MCF 10A (cell line): ENCODE data around the gene ELFN2. TPM values are rescaled to one million over a fixed set of nuclear protein-coding genes. Genes with fewer than 3 reads are reported as not detected.

Source experiments
- BruUV-seq: library from RNA; stranded (reverse); fragments of 400-500 nt; replicated peaks from 2 replicates; lab custom pipeline; 2021; lab: Mats Ljungman, UMichigan
- CTCF ChIA-PET: fragments of 300-600 bp; sonication (Branson Sonifier 250); formaldehyde crosslinking; extraction: SDS; loops from one replicate; lab custom pipeline; 2021; ENCODE audit warnings: antibody characterized with exemption, inconsistent platforms; lab: Yijun Ruan, JAX
- POLR2A ChIA-PET: fragments of 300-600, 350-650 bp; sonication (Branson Sonifier 250); formaldehyde crosslinking; extraction: SDS; loops from one replicate; lab custom pipeline; 2020; ENCODE audit warnings: antibody characterized with exemption, inconsistent platforms; lab: Yijun Ruan, JAX
- DNase-seq: peaks from one replicate; pipeline ENCODE4 v3.0.0-alpha.2; 2018; ENCODE audit not compliant: unreplicated experiment
- H3K27ac Mint-ChIP-seq: one replicate; pipeline ENCODE4 v1.8.0; 2022; ENCODE audit warnings: mild to moderate bottlenecking, low read depth, mixed read lengths; ENCODE audit not compliant: unreplicated experiment
- H3K27me3 Mint-ChIP-seq: one replicate; pipeline ENCODE4 v1.8.0; 2022; ENCODE audit warnings: mixed read lengths; ENCODE audit not compliant: insufficient read depth, unreplicated experiment
- H3K36me3 Mint-ChIP-seq: one replicate; pipeline ENCODE4 v1.8.0; 2022; ENCODE audit warnings: mild to moderate bottlenecking, moderate library complexity, mixed read lengths; ENCODE audit not compliant: insufficient read depth, unreplicated experiment
- H3K4me1 Mint-ChIP-seq: one replicate; pipeline ENCODE4 v1.8.0; 2022; ENCODE audit warnings: mixed read lengths; ENCODE audit not compliant: insufficient read depth, unreplicated experiment
- H3K4me3 Mint-ChIP-seq: one replicate; pipeline ENCODE4 v1.8.0; 2022; ENCODE audit warnings: mild to moderate bottlenecking, moderate library complexity, mixed read lengths; ENCODE audit not compliant: unreplicated experiment
- H3K9me3 Mint-ChIP-seq: one replicate; pipeline ENCODE4 v1.8.0; 2022; ENCODE audit warnings: mixed read lengths; ENCODE audit not compliant: unreplicated experiment
- intact Hi-C: fragments of 100-400 bp; cut with micrococcal nuclease; formaldehyde crosslinking; loops from 2 replicates; pipeline ENCODE4 v1.14.1; 2022
- total RNA-seq: library from RNA; stranded (reverse); gene quantifications from 2 replicates; pipeline ENCODE4 v1.2.3, GENCODE V29; 2022
- TF ChIP-seq, protein P1 (sequence below): fragments of 200-600 bp; IDR thresholded peaks from one replicate; pipeline ENCODE4 v1.8.0; 2022; ENCODE audit warnings: antibody characterized with exemption, mild to moderate bottlenecking; ENCODE audit not compliant: unreplicated experiment

Gene ELFN2
- total RNA-seq, 1 experiment from 2014 or later = 4.2 TPM

DNA sequence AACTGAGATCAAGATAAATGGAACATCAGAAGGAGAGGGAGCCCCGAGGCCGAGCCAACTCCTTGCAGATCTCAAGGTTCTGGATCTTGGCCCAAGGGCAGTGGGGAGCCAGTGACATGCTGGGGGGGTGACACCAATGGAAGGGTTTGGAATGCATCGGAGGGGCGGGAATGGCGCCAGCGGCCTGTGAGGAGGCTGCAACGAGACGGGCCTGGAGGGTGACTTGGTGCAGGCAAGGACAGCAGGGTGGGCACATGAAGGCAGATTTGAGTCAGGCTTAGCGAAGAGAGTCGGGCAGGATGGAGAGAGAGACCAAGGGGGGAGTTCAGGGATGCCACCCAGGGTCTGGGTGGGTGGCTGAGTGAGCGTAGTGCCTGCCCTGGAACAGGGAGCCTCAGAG is 23.2 kb downstream of the ELFN2 start:
- Mint-ChIP-seq H3K36me3 (no peaks in the 10 kb centered on the region), H3K4me1 (peaks cover 7% of the 10 kb centered on the region), H3K9me3 (no peaks in the 10 kb centered on the region), H3K4me3 (no peak overlapping the region), H3K27me3 (no peaks in the 10 kb centered on the region), H3K27ac (no peak overlapping the region)
- no TSS peak for BruUV-seq
- TF ChIP-seq, protein P1, sequence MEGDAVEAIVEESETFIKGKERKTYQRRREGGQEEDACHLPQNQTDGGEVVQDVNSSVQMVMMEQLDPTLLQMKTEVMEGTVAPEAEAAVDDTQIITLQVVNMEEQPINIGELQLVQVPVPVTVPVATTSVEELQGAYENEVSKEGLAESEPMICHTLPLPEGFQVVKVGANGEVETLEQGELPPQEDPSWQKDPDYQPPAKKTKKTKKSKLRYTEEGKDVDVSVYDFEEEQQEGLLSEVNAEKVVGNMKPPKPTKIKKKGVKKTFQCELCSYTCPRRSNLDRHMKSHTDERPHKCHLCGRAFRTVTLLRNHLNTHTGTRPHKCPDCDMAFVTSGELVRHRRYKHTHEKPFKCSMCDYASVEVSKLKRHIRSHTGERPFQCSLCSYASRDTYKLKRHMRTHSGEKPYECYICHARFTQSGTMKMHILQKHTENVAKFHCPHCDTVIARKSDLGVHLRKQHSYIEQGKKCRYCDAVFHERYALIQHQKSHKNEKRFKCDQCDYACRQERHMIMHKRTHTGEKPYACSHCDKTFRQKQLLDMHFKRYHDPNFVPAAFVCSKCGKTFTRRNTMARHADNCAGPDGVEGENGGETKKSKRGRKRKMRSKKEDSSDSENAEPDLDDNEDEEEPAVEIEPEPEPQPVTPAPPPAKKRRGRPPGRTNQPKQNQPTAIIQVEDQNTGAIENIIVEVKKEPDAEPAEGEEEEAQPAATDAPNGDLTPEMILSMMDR = no peak
- no peak for DNase-seq
- ChIA-PET POLR2A (no interaction called here), CTCF (no interaction called here)
- intact Hi-C loops = no loop called here

DNA sequence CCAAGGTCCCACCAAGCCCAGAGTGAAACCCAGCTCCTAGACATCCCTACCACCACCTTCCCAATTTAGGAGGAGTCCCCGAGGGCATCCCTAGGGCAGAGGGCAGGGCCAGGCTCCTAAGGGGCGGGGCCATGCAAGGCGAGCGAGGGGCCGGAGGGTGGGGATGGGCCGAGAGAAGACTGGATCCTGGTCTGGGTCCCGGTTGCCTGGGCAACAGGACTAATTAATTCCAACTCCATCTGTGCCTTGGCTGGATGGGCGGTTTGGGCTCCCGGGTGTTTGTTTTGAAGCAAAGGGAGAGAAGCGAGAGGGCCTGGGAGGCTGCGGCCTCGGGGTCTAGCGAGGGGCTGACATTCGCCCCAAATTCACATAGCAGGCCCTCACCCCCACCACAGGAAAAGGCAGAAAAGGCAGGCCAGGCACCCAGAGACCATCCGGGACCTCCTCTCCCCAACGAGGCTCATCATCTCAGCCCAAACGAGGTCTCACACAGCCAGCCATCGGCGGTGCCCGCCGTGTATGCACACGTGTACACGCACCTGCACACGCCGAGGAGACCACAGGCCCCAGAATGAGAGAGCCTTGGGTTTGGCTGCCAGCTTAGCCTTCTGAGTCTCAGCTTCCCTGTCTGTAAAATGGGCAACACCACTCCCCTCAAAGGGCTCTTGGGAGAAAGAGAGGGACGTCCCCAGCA is 23.9 kb downstream of the ELFN2 start:
- no peaks in the 10 kb centered on the region for H3K9me3 Mint-ChIP-seq
- BruUV-seq = no TSS peak
- H3K36me3 Mint-ChIP-seq = no peaks in the 10 kb centered on the region
- H3K4me3 Mint-ChIP-seq = no peak overlapping the region
- ChIA-PET CTCF (interaction anchor here (0.9 kb wide), 1 partner anchor 144 kb away, joined by 4 read pairs; no protein-coding TSS in a partner anchor), POLR2A (no interaction called here)
- intact Hi-C loops = no loop called here
- no peak for DNase-seq
- peaks cover 7% of the 10 kb centered on the region for H3K4me1 Mint-ChIP-seq
- H3K27ac Mint-ChIP-seq = no peak overlapping the region
- TF ChIP-seq, protein P1 = no peak
- no peaks in the 10 kb centered on the region for H3K27me3 Mint-ChIP-seq

DNA sequence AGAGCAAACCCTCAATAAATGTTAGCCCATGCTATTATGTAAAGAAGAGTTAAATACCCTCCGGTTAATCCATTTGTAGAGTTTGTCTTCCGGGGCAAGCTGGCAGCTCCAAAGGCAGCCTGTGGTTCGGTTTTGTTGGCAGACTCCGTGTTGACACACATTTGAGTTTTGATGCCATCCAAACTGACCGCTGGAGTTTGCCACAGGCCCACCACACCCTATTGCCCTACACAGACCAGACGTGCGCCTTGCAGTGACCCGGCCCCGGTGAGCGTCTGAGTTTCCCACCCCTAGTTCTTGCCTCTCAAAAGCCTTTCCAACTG is 25.1 kb downstream of the ELFN2 start:
- Mint-ChIP-seq H3K4me1 (peaks cover 7% of the 10 kb centered on the region), H3K36me3 (no peaks in the 10 kb centered on the region), H3K4me3 (no peak overlapping the region), H3K9me3 (no peaks in the 10 kb centered on the region), H3K27ac (no peak overlapping the region), H3K27me3 (no peaks in the 10 kb centered on the region)
- intact Hi-C loops = no loop called here
- no peak for DNase-seq
- BruUV-seq = no TSS peak
- POLR2A ChIA-PET = interaction anchor here (0.6 kb wide), 2 partner anchors 277 to 835 kb away, joined by 3 read pairs; no protein-coding TSS in a partner anchor
- TF ChIP-seq, protein P1 = no peak
- CTCF ChIA-PET = interaction anchor here (0.7 kb wide), 1 partner anchor 580 kb away, joined by 4 read pairs; no protein-coding TSS in a partner anchor

DNA sequence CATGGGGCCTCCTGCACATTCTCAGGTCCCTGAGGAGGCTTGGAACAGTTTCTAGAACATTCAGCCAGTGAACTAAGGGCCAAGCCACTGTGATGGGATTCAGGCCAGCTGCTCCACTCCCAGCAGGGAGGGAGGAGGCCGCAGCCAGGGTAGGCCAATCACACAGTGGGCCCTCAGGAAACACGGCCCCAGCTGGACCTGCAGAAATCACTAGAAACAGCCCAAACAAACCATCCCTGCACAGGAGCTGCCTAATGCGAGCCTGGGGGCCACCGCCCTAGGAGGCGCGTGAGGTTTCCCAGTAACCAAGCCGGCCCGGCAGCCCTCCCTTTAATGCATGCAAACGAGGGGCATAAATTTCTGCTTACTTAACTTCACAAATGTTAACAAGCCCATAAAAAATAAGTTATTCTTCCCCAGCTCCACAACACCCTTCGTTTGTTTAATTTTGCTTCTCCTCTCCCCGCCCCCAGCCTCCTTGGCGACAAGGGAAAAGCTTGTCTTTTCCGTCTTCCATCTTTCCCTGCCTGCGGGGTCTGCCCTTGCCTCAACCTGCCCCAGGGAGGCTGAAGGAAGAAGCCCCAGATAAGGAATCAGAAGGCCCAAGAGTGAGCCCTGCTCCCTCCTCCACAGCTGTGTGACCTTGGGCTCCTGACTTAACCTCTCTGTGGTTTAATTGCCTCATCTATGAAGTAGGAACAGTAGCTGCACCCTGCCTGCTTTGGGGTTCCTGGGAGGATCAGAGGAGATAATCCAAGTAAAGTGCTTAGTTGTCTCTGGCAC is 25.7 kb downstream of the ELFN2 start:
- ChIA-PET POLR2A (interaction anchor here (0.6 kb wide), 1 partner anchor 277 kb away, joined by 3 read pairs; no protein-coding TSS in a partner anchor), CTCF (no interaction called here)
- Mint-ChIP-seq H3K27me3 (no peaks in the 10 kb centered on the region), H3K36me3 (peaks cover 4% of the 10 kb centered on the region), H3K4me3 (no peak overlapping the region), H3K9me3 (no peaks in the 10 kb centered on the region), H3K4me1 (peaks cover 2% of the 10 kb centered on the region), H3K27ac (no peak overlapping the region)
- no peak for DNase-seq
- TF ChIP-seq, protein P1 = no peak
- no TSS peak for BruUV-seq
- intact Hi-C loops = no loop called here
